MM.1S (cell line): ENCODE data around the gene DNAJC17.

Experiments used
- DNase-seq: peaks from one replicate; pipeline ENCODE4 v3.0.0-alpha.2; 2015
- H2AFZ ChIP-seq: fragments of 300-600 bp; sonication (generic); 2 replicates; pipeline ENCODE4 v1.6.0; 2016; ENCODE audit warnings: antibody characterized with exemption, low read length
- H3F3A ChIP-seq: fragments of 300-600 bp; sonication (generic); 2 replicates; pipeline ENCODE4 v1.6.1; 2016; ENCODE audit warnings: mild to moderate bottlenecking, antibody characterized with exemption, low read length, moderate library complexity, mixed read lengths; ENCODE audit not compliant: insufficient read depth
- H3K27ac ChIP-seq: fragments of 300-600 bp; sonication (generic); 2 replicates; pipeline ENCODE4 v1.5.1; 2016; ENCODE audit warnings: mild to moderate bottlenecking, low read length
- H3K27me3 ChIP-seq: fragments of 300-600 bp; sonication (generic); replicated peaks from 2 replicates; pipeline ENCODE4 v1.6.0; 2016; ENCODE audit warnings: low read length; ENCODE audit not compliant: insufficient read depth
- H3K36me3 ChIP-seq: fragments of 300-600 bp; sonication (generic); replicated peaks from 2 replicates; pipeline ENCODE4 v1.6.1; 2016; ENCODE audit warnings: mild to moderate bottlenecking, low read length, mixed read lengths; ENCODE audit not compliant: insufficient read depth
- H3K4me1 ChIP-seq: fragments of 300-600 bp; sonication (generic); 2 replicates; pipeline ENCODE4 v1.6.1; 2016; ENCODE audit warnings: low read length, mixed read lengths
- H3K4me2 ChIP-seq: fragments of 300-600 bp; sonication (generic); 2 replicates; pipeline ENCODE4 v1.6.0; 2016; ENCODE audit warnings: low read depth, low read length
- H3K4me3 ChIP-seq: fragments of 300-600 bp; sonication (generic); 2 replicates; pipeline ENCODE4 v1.5.1; 2016; ENCODE audit warnings: low read length, mixed read lengths
- H3K79me2 ChIP-seq: fragments of 300-600 bp; sonication (generic); 2 replicates; pipeline ENCODE4 v1.6.1; 2016; ENCODE audit warnings: mixed run types, low read length, mixed read lengths
- H3K9ac ChIP-seq: fragments of 300-600 bp; sonication (generic); 2 replicates; pipeline ENCODE4 v1.6.1; 2016; ENCODE audit warnings: low read length, mixed read lengths
- H3K9me2 ChIP-seq: fragments of 300-600 bp; sonication (generic); replicated peaks from 2 replicates; pipeline ENCODE4 v1.6.1; 2016; ENCODE audit warnings: mild to moderate bottlenecking, low read length, mixed read lengths; ENCODE audit not compliant: insufficient read depth
- H3K9me3 ChIP-seq: fragments of 300-600 bp; sonication (generic); replicated peaks from 2 replicates; pipeline ENCODE4 v1.6.1; 2016; ENCODE audit warnings: mild to moderate bottlenecking, low read length, mixed read lengths; ENCODE audit not compliant: insufficient read depth
- H4K20me1 ChIP-seq: fragments of 300-600 bp; sonication (generic); 2 replicates; pipeline ENCODE4 v1.6.1; 2016; ENCODE audit warnings: mild to moderate bottlenecking, low read length, moderate library complexity, mixed read lengths; ENCODE audit not compliant: insufficient read depth
- EZH2 ChIP-seq: fragments of 300-600 bp; sonication (generic); optimal IDR thresholded peaks from 2 replicates; pipeline ENCODE3; 2017; ENCODE audit warnings: low read depth, mild to moderate bottlenecking, antibody characterized with exemption, low read length, mixed read lengths
- EZH2phosphoT487 ChIP-seq: fragments of 300-600 bp; sonication (generic); IDR thresholded peaks from 2 replicates; pipeline ENCODE4 v1.6.1; 2018; ENCODE audit warnings: antibody characterized with exemption, low read length
- TF ChIP-seq, protein P1 (sequence below): fragments of 300-600 bp; sonication (generic); IDR thresholded peaks from 2 replicates; pipeline ENCODE4 v1.5.1; 2016; ENCODE audit warnings: antibody characterized with exemption, low read length, mixed read lengths

The DNAJC17 gene

DNA sequence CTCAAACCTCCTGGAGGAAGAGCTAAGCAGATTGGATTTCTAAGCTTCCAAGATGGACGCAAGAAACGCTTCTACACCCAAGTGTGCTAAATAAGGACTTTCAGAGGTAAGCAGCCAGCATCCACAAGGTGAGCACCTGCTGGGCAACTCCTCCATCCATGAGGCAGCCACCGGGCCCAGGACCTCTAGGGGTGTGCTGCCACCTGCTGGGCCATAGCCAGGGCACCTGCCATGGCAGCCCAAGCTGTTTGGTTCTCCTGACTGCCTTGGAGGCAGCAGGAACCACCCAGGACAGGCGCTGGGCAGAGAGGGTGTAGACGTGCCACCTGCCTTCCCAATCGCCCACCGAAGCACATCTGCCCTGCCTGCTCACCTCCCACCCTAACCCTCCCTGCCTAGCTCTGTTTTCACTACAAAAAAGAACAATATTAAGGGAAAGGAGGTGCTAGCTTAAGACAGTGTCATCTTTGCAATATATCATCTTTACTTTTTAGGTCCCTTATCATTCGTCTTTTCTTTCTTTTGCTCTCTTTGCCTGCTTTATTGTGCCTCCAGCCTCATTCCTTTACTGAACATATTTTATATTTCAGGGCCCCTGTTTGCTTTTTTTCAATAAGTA, 24.6 kb downstream of the DNAJC17 start:
- Histone ChIP-seq H3K9ac (no peak overlapping the region), H2AFZ (no peak overlapping the region)

DNA sequence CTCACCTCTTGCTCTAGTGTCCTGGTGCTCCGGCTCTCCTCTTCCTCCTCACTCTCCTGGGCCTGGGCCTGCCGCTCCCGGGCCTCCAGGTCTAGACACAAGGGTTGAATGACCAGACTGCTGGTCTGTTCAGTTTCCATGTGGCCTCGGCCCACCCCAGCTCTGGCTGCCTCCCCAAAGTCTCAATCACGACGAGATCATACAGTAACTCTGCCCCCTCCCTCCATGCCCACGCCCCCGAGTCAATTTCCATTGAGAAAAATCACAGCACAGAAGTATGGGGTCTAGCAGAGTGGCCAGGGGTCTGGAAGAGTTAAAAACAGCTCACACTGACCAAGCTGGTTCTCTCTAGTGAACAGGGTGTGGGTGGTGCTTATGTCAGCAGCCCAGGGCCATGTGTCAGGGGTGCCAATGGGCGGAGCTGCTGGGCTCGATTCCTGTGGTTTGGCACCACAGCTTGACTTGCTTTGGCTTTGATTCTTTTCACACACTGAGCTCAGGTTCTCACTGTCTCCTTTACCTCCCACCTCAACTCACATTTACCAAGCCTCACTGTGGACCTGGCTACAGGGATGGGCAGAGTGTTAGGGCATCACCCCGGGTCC, 30.6 kb downstream of the DNAJC17 start:
- H3K79me2 ChIP-seq: no peaks in the 10 kb centered on the region
- peak; percentile 82 for DNase-seq
- H3K36me3 ChIP-seq: no peaks in the 10 kb centered on the region
- H3K27me3 ChIP-seq: no peaks in the 10 kb centered on the region
- peak overlapping the region; percentile 38; the same call in 1 of the 2 replicates for H3K4me2 ChIP-seq
- no peak for TF ChIP-seq EZH2phosphoT487
- TF ChIP-seq EZH2: no peak
- TF ChIP-seq, protein P1, sequence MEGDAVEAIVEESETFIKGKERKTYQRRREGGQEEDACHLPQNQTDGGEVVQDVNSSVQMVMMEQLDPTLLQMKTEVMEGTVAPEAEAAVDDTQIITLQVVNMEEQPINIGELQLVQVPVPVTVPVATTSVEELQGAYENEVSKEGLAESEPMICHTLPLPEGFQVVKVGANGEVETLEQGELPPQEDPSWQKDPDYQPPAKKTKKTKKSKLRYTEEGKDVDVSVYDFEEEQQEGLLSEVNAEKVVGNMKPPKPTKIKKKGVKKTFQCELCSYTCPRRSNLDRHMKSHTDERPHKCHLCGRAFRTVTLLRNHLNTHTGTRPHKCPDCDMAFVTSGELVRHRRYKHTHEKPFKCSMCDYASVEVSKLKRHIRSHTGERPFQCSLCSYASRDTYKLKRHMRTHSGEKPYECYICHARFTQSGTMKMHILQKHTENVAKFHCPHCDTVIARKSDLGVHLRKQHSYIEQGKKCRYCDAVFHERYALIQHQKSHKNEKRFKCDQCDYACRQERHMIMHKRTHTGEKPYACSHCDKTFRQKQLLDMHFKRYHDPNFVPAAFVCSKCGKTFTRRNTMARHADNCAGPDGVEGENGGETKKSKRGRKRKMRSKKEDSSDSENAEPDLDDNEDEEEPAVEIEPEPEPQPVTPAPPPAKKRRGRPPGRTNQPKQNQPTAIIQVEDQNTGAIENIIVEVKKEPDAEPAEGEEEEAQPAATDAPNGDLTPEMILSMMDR: no peak
- H3K9ac ChIP-seq: no peak overlapping the region
- H3K4me3 ChIP-seq: no peak overlapping the region
- peak overlapping the region; percentile 25; the same call in 1 of the 2 replicates for H3K27ac ChIP-seq
- peaks cover 19% of the 10 kb centered on the region for H3K4me1 ChIP-seq
- H2AFZ ChIP-seq: no peak overlapping the region
- H4K20me1 ChIP-seq: no peaks in the 10 kb centered on the region
- no peaks in the 10 kb centered on the region for H3F3A ChIP-seq
- no peaks in the 10 kb centered on the region for H3K9me2 ChIP-seq
- no peaks in the 10 kb centered on the region for H3K9me3 ChIP-seq

More for the DNA sequence above, 24.6 kb downstream of the DNAJC17 start:
- DNase-seq: peak; percentile 91
- Histone ChIP-seq H3K79me2 (no peaks in the 10 kb centered on the region), H4K20me1 (no peaks in the 10 kb centered on the region), H3K4me1 (peaks cover 13% of the 10 kb centered on the region; the same call in 1 of the 2 replicates), H3K4me3 (no peak overlapping the region), H3K27me3 (no peaks in the 10 kb centered on the region), H3K9me2 (no peaks in the 10 kb centered on the region), H3F3A (no peaks in the 10 kb centered on the region), H3K9me3 (no peaks in the 10 kb centered on the region), H3K27ac (no peak overlapping the region), H3K36me3 (no peaks in the 10 kb centered on the region), H3K4me2 (peak overlapping the region; percentile 33; the same call in 1 of the 2 replicates)
- TF ChIP-seq EZH2phosphoT487: no peak
- TF ChIP-seq, protein P1: peak; percentile 96

DNA sequence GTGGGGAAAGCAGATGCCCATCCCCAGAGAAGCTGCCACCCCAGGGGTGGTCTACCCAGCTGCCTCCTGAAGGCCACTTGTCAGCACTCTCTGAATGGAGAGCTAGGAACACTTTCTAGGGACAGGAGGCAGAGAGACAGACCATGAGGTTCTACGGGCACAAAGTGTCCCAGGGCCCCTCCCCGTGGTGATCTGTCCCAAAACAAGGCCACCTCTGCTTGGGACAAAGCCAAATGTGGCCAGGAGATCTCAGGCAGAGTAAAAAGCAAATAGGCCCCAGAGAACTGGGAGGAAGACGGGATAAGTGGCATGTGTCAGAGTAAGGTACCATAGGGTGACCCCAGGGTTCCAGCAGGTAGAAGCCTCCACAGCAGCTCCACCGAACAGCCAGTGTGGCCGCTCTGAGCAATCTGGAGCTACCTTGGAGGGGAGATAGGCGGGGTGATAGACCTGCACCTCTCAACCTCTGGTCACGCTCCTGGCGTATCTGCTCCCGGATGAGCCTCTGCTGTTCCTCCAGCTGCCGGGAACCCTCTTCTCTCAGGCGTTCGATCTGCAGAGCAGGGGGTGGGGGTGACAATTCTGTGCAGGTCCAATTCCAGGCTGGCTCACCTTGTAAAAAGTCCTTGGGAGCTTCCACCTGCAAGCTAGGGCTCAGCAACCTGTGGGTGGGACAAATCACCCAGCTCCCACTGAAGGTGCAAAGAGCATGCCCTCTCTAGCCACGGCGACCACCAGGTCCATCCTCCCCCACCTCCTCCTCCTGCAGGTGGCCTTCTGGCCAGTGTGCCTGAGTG, 31.3 kb downstream of the DNAJC17 start:
- DNase-seq: no peak
- TF ChIP-seq, protein P1: no peak
- TF ChIP-seq EZH2phosphoT487 (no peak), EZH2 (no peak)
- no peak overlapping the region for H2AFZ ChIP-seq
- no peaks in the 10 kb centered on the region for H3K9me2 ChIP-seq
- no peaks in the 10 kb centered on the region for H3K27me3 ChIP-seq
- H3K27ac ChIP-seq: no peak overlapping the region
- peak overlapping the region; percentile 38; the same call in 1 of the 2 replicates for H3K4me2 ChIP-seq
- H3K4me1 ChIP-seq: peaks cover 19% of the 10 kb centered on the region
- H3K9ac ChIP-seq: no peak overlapping the region
- no peak overlapping the region for H3K4me3 ChIP-seq
- H3K9me3 ChIP-seq: no peaks in the 10 kb centered on the region
- H3F3A ChIP-seq: no peaks in the 10 kb centered on the region
- no peaks in the 10 kb centered on the region for H4K20me1 ChIP-seq
- H3K79me2 ChIP-seq: no peaks in the 10 kb centered on the region
- no peaks in the 10 kb centered on the region for H3K36me3 ChIP-seq
